Fibroblast of mammary gland (primary cell): ENCODE measurements around the gene XPO5.

Experiments
- DNase-seq: peaks from one replicate; pipeline ENCODE4 v3.0.0-alpha.2; 2010; ENCODE audit warnings: low read depth
- H3K4me3 ChIP-seq: 2 replicates; pipeline ENCODE4 v1.5.1; 2011; ENCODE audit warnings: low read depth, mild to moderate bottlenecking, low read length, moderate library complexity; ENCODE audit not compliant: control insufficient read depth
- TF ChIP-seq, protein P1 (sequence below): conservative IDR thresholded peaks from 2 replicates; pipeline ENCODE4 v1.5.1; 2011; ENCODE audit warnings: low read depth, low read length, inconsistent platforms; ENCODE audit not compliant: control insufficient read depth, insufficient read depth

XPO5 gene

DNA sequence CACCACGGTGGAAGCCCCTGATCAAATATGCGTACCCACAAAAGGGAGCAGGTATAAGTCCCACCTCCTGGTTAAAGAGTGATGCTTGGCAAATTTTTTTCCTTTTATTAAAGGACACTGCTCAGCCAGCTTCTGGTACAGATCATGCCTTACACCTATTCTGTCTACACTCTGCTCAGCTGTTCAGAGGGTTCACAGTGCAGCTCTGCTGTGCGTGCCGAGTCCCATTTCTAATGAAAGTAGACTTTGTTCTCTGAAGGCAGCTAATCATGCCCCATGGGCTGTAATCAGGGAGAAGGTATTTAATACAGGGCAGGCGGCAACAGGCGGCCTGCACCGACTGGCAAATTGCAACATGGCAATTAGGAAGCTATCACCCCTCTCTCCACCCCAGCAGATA lies 82.0 kb downstream of the XPO5 start:
- no peak overlapping the region for H3K4me3 ChIP-seq
- no peak for DNase-seq
- TF ChIP-seq, protein P1, sequence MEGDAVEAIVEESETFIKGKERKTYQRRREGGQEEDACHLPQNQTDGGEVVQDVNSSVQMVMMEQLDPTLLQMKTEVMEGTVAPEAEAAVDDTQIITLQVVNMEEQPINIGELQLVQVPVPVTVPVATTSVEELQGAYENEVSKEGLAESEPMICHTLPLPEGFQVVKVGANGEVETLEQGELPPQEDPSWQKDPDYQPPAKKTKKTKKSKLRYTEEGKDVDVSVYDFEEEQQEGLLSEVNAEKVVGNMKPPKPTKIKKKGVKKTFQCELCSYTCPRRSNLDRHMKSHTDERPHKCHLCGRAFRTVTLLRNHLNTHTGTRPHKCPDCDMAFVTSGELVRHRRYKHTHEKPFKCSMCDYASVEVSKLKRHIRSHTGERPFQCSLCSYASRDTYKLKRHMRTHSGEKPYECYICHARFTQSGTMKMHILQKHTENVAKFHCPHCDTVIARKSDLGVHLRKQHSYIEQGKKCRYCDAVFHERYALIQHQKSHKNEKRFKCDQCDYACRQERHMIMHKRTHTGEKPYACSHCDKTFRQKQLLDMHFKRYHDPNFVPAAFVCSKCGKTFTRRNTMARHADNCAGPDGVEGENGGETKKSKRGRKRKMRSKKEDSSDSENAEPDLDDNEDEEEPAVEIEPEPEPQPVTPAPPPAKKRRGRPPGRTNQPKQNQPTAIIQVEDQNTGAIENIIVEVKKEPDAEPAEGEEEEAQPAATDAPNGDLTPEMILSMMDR: no peak

DNA sequence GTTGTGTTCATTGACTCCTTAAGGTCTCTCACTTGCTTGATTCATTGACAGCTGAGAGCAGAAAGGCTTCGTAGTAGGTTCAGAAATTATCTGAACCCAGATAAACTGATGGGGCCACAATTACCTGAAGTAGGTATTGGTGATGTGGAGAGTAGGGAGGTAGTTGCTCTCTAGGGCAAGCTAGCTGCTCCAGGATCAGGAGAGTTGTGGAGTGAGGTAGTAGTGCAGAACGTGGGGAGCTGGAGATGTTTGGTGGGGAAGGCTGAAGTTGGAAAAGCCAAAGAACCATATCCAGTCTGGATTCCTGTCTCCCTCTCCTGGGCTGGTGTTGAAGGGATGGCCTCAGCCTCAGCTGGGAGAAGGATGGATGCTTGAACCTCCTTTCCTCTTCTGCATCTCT lies 82.6 kb downstream of the XPO5 start:
- no peak for DNase-seq
- TF ChIP-seq, protein P1: no peak
- no peak overlapping the region for H3K4me3 ChIP-seq

DNA sequence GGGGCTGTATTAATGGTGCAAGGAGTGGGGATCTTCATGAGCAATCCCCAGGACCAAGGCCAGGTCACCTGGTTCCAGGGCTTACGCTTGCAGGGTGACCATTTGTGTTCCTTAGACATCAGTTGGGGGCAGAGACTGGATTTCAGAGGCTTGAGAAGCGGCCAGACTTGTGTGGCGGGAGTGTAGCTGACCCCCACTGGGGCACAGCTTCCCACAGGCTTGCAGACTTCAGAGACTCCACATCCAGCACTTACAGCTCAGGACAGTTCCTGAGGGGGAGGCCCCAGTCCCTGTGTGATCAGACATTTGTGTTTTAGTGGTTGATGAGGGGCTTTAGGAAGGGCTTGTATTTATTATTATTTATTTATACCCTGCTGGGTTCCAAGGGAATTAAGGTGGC lies 83.2 kb downstream of the XPO5 start:
- no peak overlapping the region for H3K4me3 ChIP-seq

GRCh38 chr6:43491750-43492661 lies 83.8 kb downstream of the XPO5 start:
- no peak overlapping the region for H3K4me3 ChIP-seq
- TF ChIP-seq, protein P1: no peak
- peak; percentile 76 for DNase-seq

More for the DNA sequence above, 83.2 kb downstream of the XPO5 start:
- peak; percentile 54 for DNase-seq
- TF ChIP-seq, protein P1: no peak

DNA sequence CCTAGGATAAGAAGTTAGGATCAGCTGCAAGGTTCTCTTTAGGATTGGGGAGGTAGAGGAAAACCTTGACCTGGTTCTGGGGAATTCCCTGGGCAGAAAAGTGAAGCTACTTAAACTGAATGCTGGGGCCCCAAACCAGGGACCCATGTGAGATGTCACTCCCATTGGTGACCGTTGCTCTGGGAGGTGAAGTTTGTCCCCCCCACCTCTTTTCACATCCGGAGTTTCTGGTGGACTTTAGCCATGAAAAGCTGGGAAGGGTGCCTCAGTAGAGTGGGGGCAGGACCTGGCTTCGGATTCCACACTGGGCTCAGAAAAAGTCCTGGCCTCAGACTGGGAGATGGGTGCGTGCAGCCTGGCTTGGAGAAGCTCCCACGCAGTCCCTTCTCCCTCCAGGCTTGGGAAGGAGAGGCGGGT lies 85.3 kb downstream of the XPO5 start:
- H3K4me3 ChIP-seq: no peak overlapping the region
- TF ChIP-seq, protein P1: no peak
- DNase-seq: no peak

DNA sequence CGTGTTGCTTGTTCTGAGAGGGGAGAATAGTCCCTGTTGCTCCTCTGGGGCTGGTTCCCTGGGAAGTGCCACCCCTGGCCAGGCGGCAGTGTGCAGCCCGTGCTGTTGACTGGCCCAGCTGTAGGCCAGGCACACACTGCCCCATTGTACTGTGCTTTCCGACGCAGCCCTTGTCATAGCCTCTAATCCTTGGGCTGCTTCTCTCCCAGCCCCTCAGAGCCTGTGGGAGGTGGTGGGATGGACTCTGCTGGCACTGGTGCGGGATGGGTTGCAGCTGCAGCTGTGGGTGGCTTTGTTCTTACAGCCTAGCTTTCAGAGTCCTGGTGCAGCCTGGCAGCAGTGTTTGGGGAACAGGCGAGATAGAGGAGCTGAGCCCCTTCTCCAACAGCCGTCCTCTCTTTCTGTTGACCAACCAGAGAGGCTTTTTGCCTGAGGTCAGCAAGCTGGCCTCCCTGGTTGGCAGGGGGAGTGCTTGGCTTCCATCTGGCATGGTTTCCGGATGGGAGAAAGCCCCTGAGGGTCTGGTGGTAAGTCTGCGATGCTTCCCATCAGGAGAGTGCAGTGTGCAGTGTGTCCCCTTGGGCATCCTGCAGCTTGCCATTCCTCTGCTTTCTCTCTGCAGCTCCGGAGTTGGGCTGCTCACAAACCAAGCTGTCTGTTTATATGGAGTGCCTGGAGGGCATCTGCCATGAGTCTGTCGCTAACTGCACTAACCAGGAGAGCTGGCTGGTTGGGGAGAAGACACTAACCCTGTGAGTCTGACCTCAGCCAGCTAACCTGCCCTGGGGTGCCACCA lies 86.4 kb downstream of the XPO5 start:
- H3K4me3 ChIP-seq: no peak overlapping the region
- TF ChIP-seq, protein P1: no peak
- no peak for DNase-seq
